CD4-positive, alpha-beta T cell (primary cell): ENCODE data around the gene SDF4. TPM values are rescaled to one million over a fixed set of nuclear protein-coding genes. Genes with fewer than 3 reads are reported as not detected.

ENCODE experiments used
- ATAC-seq: fragments of 200-7000 bp; cut with Tn5 transposase; one replicate; pipeline ENCODE4 v1.10.0; 2022; ENCODE audit warnings: mild to moderate bottlenecking; ENCODE audit not compliant: poor library complexity
- CTCF ChIA-PET: fragments of 350-600 bp; sonication (Branson Sonifier 250); formaldehyde crosslinking; loops from one replicate; lab custom pipeline; 2021; ENCODE audit warnings: antibody characterized with exemption, inconsistent platforms; lab: Charles Lee
- POLR2A ChIA-PET: fragments of 350-600 bp; sonication (Branson Sonifier 250); formaldehyde crosslinking; loops from one replicate; lab custom pipeline; 2021; ENCODE audit warnings: antibody characterized with exemption, inconsistent platforms; lab: Charles Lee
- DNase-seq, 14 experiments: peaks; one replicate each; pipeline ENCODE4 v3.0.0-alpha.2; 2013 to 2020; ENCODE audit warnings: mixed read lengths in 2 of 14
- H3K27ac ChIP-seq, 2 donors: one replicate each; pipeline versions ENCODE4 v1.5.1 to v1.7.0; 2013; ENCODE audit warnings: low read length in 2 of 2, low read depth in 1 of 2, mild to moderate bottlenecking in 1 of 2
- H3K27me3 ChIP-seq, 2 experiments: 1 replicate in 1 of 2; 2 replicates in 1 of 2; pipeline versions ENCODE4 v1.6.1 to v1.7.0; 2013; ENCODE audit warnings: low read length in 2 of 2, control low read depth in 1 of 2, mild to moderate bottlenecking in 1 of 2, moderate library complexity in 1 of 2; ENCODE audit not compliant: insufficient read depth in 2 of 2, control insufficient read depth in 1 of 2
- H3K36me3 ChIP-seq: one replicate; pipeline ENCODE4 v1.6.1; 2013; ENCODE audit warnings: low read length, control low read depth; ENCODE audit not compliant: insufficient read depth
- H3K4me1 ChIP-seq: one replicate; pipeline ENCODE4 v1.6.1; 2013; ENCODE audit warnings: low read length, control low read depth; ENCODE audit not compliant: insufficient read depth
- H3K4me3 ChIP-seq: one replicate; pipeline ENCODE4 v1.5.1; 2013; ENCODE audit warnings: mild to moderate bottlenecking, low read length, moderate library complexity
- H3K9me3 ChIP-seq, 2 experiments: 1 replicate in 1 of 2; 2 replicates in 1 of 2; pipeline versions ENCODE4 v1.6.1 to v1.7.0; 2013; ENCODE audit warnings: low read length in 2 of 2, mild to moderate bottlenecking in 2 of 2, control low read depth in 1 of 2, moderate library complexity in 1 of 2; ENCODE audit not compliant: control insufficient read depth in 1 of 2, insufficient read depth in 1 of 2
- H3K27ac Mint-ChIP-seq: one replicate; pipeline ENCODE4 v1.8.0; 2020; ENCODE audit warnings: mixed read lengths
- H3K27me3 Mint-ChIP-seq: one replicate; pipeline ENCODE4 v1.8.0; 2021; ENCODE audit warnings: mixed read lengths
- H3K36me3 Mint-ChIP-seq: one replicate; pipeline ENCODE4 v1.8.0; 2021; ENCODE audit warnings: low read depth, mixed read lengths
- H3K4me1 Mint-ChIP-seq: one replicate; pipeline ENCODE4 v1.8.0; 2021; ENCODE audit warnings: low read depth, mixed read lengths
- H3K4me3 Mint-ChIP-seq: one replicate; pipeline ENCODE4 v1.8.0; 2020; ENCODE audit warnings: mild to moderate bottlenecking, mixed read lengths
- H3K9me3 Mint-ChIP-seq: one replicate; pipeline ENCODE4 v1.8.0; 2020; ENCODE audit warnings: mixed read lengths
- CTCF ChIP-seq: fragments of 200-600 bp; IDR thresholded peaks from one replicate; pipeline ENCODE4 v1.8.0; 2022; ENCODE audit warnings: antibody characterized with exemption, mild to moderate bottlenecking
- intact Hi-C, 2 experiments: fragments of 100-400 bp; cut with DNase I in 1 of 2; cut with micrococcal nuclease in 1 of 2; formaldehyde crosslinking; loops; one replicate each; pipeline versions ENCODE4 v1.15.1 to v1.9.0; 2023 to 2025; cut with DNase I, micrococcal nuclease
- total RNA-seq, 174 experiments: library from RNA in 2 of 174; stranded (reverse) in 2 of 174; gene quantifications; one replicate each; pipeline ENCODE4 v1.2.3 and lab custom pipeline; 2021 to 2026

SDF4 gene
- total RNA-seq, 2 experiments from 2014 or later: 66.3 to 71.0 TPM

- TF ChIP-seq CTCF: no peak
- H3K9me3 ChIP-seq: peaks cover 0 to 25% of the 10 kb centered on the region in 2 experiments
- H3K4me3 ChIP-seq: peak overlapping the region; percentile 10
- H3K27ac ChIP-seq: no peak overlapping the region
- ATAC-seq (peak; percentile 44), DNase-seq (peak in 6 of 14 experiments; percentile 26 to 70 (median 36))
- H3K27me3 Mint-ChIP-seq: peaks cover 9% of the 10 kb centered on the region
- POLR2A ChIA-PET: interaction anchor here (1.3 kb wide), 1 partner anchor 14 kb away, joined by 3 read pairs; no protein-coding TSS in a partner anchor
- no peaks in the 10 kb centered on the region for H3K9me3 Mint-ChIP-seq
- H3K27me3 ChIP-seq: peaks cover 0 to 5% of the 10 kb centered on the region in 2 experiments
- H3K4me1 ChIP-seq: peaks cover 56% of the 10 kb centered on the region
- H3K27ac Mint-ChIP-seq: peak overlapping the region; percentile 39
- H3K4me3 Mint-ChIP-seq: peak overlapping the region; percentile 54
- no peaks in the 10 kb centered on the region for H3K36me3 Mint-ChIP-seq
- H3K36me3 ChIP-seq: no peaks in the 10 kb centered on the region
- intact Hi-C loops: no loop called here
- CTCF ChIA-PET: no interaction called here
- peaks cover 4% of the 10 kb centered on the region for H3K4me1 Mint-ChIP-seq
These were observed 60.1 kb downstream of the SDF4 start for GRCh38 chr1:1171546-1172340.

- ATAC-seq: no peak
- CTCF ChIA-PET: no interaction called here
- no peaks in the 10 kb centered on the region for H3K9me3 Mint-ChIP-seq
- no peak overlapping the region for H3K27ac Mint-ChIP-seq
- intact Hi-C loops: no loop called here
- DNase-seq: no peak
- Histone ChIP-seq H3K4me1 (peaks cover 57% of the 10 kb centered on the region), H3K36me3 (no peaks in the 10 kb centered on the region), H3K27me3 (peaks cover 0 to 5% of the 10 kb centered on the region in 2 experiments), H3K4me3 (no peak overlapping the region), H3K9me3 (peaks cover 0 to 25% of the 10 kb centered on the region in 2 experiments), H3K27ac (no peak overlapping the region)
- H3K4me1 Mint-ChIP-seq: peaks cover 4% of the 10 kb centered on the region
- no peaks in the 10 kb centered on the region for H3K36me3 Mint-ChIP-seq
- POLR2A ChIA-PET: interaction anchor here (1.3 kb wide), 1 partner anchor 13 kb away, joined by 3 read pairs; no protein-coding TSS in a partner anchor
- H3K4me3 Mint-ChIP-seq: no peak overlapping the region
- H3K27me3 Mint-ChIP-seq: peaks cover 9% of the 10 kb centered on the region
- TF ChIP-seq CTCF: no peak
These were observed 60.6 kb downstream of the SDF4 start for GRCh38 chr1:1171161-1171545.

GRCh38 chr1:1170215-1171091, 61.3 kb downstream of the SDF4 start:
- no peak for ATAC-seq
- no peak overlapping the region for H3K27ac Mint-ChIP-seq
- POLR2A ChIA-PET: interaction anchor here (0.7 to 1.3 kb wide), 2 partner anchors 13 to 39 kb away, joined by 3 read pairs; no protein-coding TSS in a partner anchor
- Histone ChIP-seq H3K27ac (no peak overlapping the region), H3K9me3 (peaks cover 0 to 18% of the 10 kb centered on the region in 2 experiments), H3K4me1 (peaks cover 58% of the 10 kb centered on the region), H3K36me3 (no peaks in the 10 kb centered on the region), H3K4me3 (no peak overlapping the region), H3K27me3 (peaks cover 0 to 5% of the 10 kb centered on the region in 2 experiments)
- peaks cover 9% of the 10 kb centered on the region for H3K27me3 Mint-ChIP-seq
- no peak for TF ChIP-seq CTCF
- H3K9me3 Mint-ChIP-seq: no peaks in the 10 kb centered on the region
- peaks cover 4% of the 10 kb centered on the region for H3K4me1 Mint-ChIP-seq
- H3K4me3 Mint-ChIP-seq: no peak overlapping the region
- no peak for DNase-seq
- no peaks in the 10 kb centered on the region for H3K36me3 Mint-ChIP-seq
- intact Hi-C loops: no loop called here
- CTCF ChIA-PET: no interaction called here
